Measurements from ENCODE around the gene GMEB2.

Gene GMEB2

GRCh38 chr20:63541371-63541770 lies 85.5 kb downstream of the GMEB2 start:
- no peak for DNase-seq

- no peak for DNase-seq
Measured at GRCh38 chr20:63540417-63541186, 86.3 kb downstream of the GMEB2 start.

- no peak for DNase-seq
Measured at GRCh38 chr20:63539441-63540370, 87.2 kb downstream of the GMEB2 start.

GRCh38 chr20:63539092-63539430 lies 87.8 kb downstream of the GMEB2 start:
- DNase-seq = no peak

- DNase-seq = no peak
Measured at GRCh38 chr20:63538204-63539091, 88.5 kb downstream of the GMEB2 start.
